ENCODE results near the gene ENKD1.

DNA sequence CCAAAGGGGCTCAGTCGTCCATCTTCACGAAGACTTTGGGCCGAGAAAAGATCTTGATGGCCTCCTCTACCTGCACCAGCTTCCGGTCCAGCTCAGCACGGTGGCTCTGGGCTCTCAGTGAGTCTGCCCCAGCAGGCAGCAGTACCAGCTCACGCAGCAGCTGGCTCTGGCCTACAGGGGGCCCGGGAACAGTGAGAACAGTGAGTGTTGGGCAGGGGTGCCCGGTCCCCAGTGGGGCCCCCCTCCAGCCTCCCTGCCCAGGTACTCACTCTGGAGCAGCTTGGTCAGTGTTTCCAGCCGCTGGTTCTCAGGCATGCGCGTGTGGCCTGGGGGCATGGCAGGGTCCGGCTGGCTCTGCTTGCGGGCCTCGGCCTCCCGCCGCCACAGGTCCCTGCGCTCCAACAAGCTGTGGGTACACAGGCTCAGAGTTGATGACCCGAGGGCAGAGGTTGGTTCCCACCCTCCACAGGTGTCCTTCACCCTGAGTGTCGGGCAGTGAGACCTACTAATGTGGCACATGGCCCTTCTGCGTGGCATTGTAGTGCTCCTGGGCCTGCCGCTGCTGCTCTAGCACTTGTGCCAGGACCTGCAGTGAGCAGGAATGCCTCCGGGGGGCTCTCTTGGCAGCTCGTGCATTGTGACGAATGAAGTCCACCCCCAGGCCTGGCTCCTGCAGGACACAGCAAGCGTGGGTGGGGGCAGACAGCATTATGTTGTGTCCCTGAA is 3.2 kb downstream of the ENKD1 start:
- TF ChIP-seq EZH2 (IDR thresholded peaks at IDR 0.05; ENCODE audit: borderline replicate concordance), result no peak
- TF ChIP-seq, protein P1, sequence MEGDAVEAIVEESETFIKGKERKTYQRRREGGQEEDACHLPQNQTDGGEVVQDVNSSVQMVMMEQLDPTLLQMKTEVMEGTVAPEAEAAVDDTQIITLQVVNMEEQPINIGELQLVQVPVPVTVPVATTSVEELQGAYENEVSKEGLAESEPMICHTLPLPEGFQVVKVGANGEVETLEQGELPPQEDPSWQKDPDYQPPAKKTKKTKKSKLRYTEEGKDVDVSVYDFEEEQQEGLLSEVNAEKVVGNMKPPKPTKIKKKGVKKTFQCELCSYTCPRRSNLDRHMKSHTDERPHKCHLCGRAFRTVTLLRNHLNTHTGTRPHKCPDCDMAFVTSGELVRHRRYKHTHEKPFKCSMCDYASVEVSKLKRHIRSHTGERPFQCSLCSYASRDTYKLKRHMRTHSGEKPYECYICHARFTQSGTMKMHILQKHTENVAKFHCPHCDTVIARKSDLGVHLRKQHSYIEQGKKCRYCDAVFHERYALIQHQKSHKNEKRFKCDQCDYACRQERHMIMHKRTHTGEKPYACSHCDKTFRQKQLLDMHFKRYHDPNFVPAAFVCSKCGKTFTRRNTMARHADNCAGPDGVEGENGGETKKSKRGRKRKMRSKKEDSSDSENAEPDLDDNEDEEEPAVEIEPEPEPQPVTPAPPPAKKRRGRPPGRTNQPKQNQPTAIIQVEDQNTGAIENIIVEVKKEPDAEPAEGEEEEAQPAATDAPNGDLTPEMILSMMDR (IDR thresholded peaks at IDR 0.05; ENCODE audit: poor library complexity), result no peak
- no peak for TF ChIP-seq EZH2phosphoT487 (IDR thresholded peaks at IDR 0.05; ENCODE audit: low read depth, severe bottlenecking, unreplicated experiment)
